ENCODE results near the gene NIP7. TPM values are rescaled to one million over a fixed set of nuclear protein-coding genes. Genes with fewer than 3 reads are reported as not detected.

Gene NIP7
- total and polyA plus RNA-seq, 9 of the 15 experiments (the other 6 are each of a cell fraction or from before 2014, with no cell fraction given), result 28.9 to 85.5 (median 72.5) TPM

DNA sequence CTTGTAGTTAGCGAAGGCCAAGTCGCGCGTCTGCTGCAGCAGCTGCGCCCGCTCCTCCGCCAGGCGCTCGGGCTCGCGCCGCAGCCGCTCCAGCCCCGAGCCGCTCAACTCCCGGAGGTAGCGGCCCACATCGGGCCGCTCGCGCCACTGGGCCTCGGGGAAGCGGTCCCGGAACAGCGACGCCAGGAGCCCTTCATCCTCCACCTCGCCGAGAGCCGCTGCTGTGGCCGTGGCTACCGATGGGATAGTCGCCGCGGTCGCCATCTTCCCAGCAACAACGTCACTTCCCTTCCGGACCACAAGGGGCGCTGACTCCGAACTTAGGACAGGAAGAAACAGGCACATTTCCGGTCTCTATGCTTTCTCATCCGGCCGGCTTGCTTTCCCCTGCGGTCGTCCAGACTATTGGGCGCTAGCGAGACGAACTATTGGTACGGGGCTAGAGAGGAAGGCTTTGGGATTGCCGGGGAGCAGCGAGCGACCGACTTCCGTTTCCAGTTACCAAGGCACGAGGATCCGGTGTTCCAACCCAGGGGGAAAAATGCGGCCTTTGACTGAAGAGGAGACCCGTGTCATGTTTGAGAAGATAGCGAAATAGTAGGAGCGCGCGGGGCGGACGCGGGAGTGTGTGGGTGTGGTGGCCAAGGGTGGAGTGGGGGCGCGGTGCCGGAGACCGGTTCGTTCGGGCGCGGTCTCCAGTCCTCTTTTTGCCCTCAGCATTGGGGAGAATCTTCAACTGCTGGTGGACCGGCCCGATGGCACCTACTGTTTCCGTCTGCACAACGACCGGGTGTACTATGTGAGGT is at the start of gene NIP7, which contains the start of gene COG8 (continued):
- TF ChIP-seq BRCA1 (IDR thresholded peaks at IDR 0.05), result no peak
- no peak for TF ChIP-seq BRCA1 (CRISPR knock-in tag; IDR thresholded peaks at IDR 0.05)
- TF ChIP-seq ZNF217 (CRISPR knock-in tag; IDR thresholded peaks at IDR 0.05), result no peak
- TF ChIP-seq ZBED1 (IDR thresholded peaks at IDR 0.05), result peak; percentile 23; the same call in 1 of the 2 replicates
- TF ChIP-seq, protein P1, sequence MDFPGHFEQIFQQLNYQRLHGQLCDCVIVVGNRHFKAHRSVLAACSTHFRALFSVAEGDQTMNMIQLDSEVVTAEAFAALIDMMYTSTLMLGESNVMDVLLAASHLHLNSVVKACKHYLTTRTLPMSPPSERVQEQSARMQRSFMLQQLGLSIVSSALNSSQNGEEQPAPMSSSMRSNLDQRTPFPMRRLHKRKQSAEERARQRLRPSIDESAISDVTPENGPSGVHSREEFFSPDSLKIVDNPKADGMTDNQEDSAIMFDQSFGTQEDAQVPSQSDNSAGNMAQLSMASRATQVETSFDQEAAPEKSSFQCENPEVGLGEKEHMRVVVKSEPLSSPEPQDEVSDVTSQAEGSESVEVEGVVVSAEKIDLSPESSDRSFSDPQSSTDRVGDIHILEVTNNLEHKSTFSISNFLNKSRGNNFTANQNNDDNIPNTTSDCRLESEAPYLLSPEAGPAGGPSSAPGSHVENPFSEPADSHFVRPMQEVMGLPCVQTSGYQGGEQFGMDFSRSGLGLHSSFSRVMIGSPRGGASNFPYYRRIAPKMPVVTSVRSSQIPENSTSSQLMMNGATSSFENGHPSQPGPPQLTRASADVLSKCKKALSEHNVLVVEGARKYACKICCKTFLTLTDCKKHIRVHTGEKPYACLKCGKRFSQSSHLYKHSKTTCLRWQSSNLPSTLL (IDR thresholded peaks at IDR 0.05), result peak; percentile 88
- TF ChIP-seq HNRNPL (IDR thresholded peaks at IDR 0.05; ENCODE audit: low read depth, low read length), result no peak
- peak; percentile 21 for TF ChIP-seq CCNT2 (IDR thresholded peaks at IDR 0.05; ENCODE audit: borderline replicate concordance, extremely low read depth, insufficient read length, low read depth, low read length)
- TF ChIP-seq ZNF3 (CRISPR knock-in tag; IDR thresholded peaks at IDR 0.05), result no peak
- no peak for TF ChIP-seq ZNF143 (CRISPR knock-in tag; IDR thresholded peaks at IDR 0.05)
- TF ChIP-seq MECOM (CRISPR knock-in tag; IDR thresholded peaks at IDR 0.05), result no peak
- TF ChIP-seq, protein P2, sequence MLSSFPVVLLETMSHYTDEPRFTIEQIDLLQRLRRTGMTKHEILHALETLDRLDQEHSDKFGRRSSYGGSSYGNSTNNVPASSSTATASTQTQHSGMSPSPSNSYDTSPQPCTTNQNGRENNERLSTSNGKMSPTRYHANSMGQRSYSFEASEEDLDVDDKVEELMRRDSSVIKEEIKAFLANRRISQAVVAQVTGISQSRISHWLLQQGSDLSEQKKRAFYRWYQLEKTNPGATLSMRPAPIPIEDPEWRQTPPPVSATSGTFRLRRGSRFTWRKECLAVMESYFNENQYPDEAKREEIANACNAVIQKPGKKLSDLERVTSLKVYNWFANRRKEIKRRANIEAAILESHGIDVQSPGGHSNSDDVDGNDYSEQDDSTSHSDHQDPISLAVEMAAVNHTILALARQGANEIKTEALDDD (IDR thresholded peaks at IDR 0.05), result no peak
- TF ChIP-seq, protein P3, sequence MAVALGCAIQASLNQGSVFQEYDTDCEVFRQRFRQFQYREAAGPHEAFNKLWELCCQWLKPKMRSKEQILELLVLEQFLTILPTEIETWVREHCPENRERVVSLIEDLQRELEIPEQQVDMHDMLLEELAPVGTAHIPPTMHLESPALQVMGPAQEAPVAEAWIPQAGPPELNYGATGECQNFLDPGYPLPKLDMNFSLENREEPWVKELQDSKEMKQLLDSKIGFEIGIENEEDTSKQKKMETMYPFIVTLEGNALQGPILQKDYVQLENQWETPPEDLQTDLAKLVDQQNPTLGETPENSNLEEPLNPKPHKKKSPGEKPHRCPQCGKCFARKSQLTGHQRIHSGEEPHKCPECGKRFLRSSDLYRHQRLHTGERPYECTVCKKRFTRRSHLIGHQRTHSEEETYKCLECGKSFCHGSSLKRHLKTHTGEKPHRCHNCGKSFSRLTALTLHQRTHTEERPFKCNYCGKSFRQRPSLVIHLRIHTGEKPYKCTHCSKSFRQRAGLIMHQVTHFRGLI (CRISPR knock-in tag; IDR thresholded peaks at IDR 0.05), result no peak
- TF ChIP-seq ZNF175 (CRISPR knock-in tag; IDR thresholded peaks at IDR 0.05; ENCODE audit: low read depth), result no peak
- TF ChIP-seq, protein P4, sequence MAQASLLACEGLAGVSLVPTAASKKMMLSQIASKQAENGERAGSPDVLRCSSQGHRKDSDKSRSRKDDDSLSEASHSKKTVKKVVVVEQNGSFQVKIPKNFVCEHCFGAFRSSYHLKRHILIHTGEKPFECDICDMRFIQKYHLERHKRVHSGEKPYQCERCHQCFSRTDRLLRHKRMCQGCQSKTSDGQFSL (CRISPR knock-in tag; IDR thresholded peaks at IDR 0.05), result no peak
- TF ChIP-seq, protein P4 (tag; IDR thresholded peaks at IDR 0.05), result no peak
- TF ChIP-seq SMAD1 (IDR thresholded peaks at IDR 0.05; ENCODE audit: low read depth, low read length, partially characterized antibody), result peak; percentile 76
- TF ChIP-seq ZNF764 (CRISPR knock-in tag; IDR thresholded peaks at IDR 0.05; ENCODE audit: low read depth), result no peak
- TF ChIP-seq NFYB (IDR thresholded peaks at IDR 0.05; ENCODE audit: extremely low read depth, insufficient read length), result peak; percentile 3
- TF ChIP-seq, protein P5, sequence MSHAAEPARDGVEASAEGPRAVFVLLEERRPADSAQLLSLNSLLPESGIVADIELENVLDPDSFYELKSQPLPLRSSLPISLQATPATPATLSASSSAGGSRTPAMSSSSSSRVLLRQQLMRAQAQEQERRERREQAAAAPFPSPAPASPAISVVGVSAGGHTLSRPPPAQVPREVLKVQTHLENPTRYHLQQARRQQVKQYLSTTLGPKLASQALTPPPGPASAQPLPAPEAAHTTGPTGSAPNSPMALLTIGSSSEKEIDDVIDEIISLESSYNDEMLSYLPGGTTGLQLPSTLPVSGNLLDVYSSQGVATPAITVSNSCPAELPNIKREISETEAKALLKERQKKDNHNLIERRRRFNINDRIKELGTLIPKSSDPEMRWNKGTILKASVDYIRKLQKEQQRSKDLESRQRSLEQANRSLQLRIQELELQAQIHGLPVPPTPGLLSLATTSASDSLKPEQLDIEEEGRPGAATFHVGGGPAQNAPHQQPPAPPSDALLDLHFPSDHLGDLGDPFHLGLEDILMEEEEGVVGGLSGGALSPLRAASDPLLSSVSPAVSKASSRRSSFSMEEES (CRISPR knock-in tag; IDR thresholded peaks at IDR 0.05), result no peak
- TF ChIP-seq BRF1 (IDR thresholded peaks at IDR 0.05; ENCODE audit: borderline replicate concordance, extremely low read depth, insufficient read length), result no peak
- no peak for TF ChIP-seq MYNN (IDR thresholded peaks at IDR 0.05)
- TF ChIP-seq MYNN (CRISPR knock-in tag; IDR thresholded peaks at IDR 0.05), result no peak

Measured in K562 (cell line).